Pancreas (tissue), 10 donors: ENCODE results near the gene EXOC8. TPM values are rescaled to one million over a fixed set of nuclear protein-coding genes. Genes with fewer than 3 reads are reported as not detected.
A peak's percentile ranks its signal among the peaks of the same experiment; 100 is the strongest.

Experiments
- ATAC-seq, 4 donors: fragments of 200-7000 bp; cut with Tn5 transposase; one replicate each; pipeline versions ENCODE4 v1.8.0 to v1.9.1; 2020; ENCODE audit warnings: mild to moderate bottlenecking in 4 of 4, moderate library complexity in 4 of 4
- DNase-seq, 6 donors: peaks; one replicate each; pipeline ENCODE4 v3.0.0-alpha.2; 2020
- FAIRE-seq: peaks from 2 replicates; lab custom pipeline; 2012; peaks lifted over from hg19 to GRCh38; lab: Jason Lieb, UNC
- H3K27ac ChIP-seq, 4 donors: fragments of 200-600 bp; sonication (generic); 1 replicate in 3 of 4; 2 replicates in 1 of 4; pipeline versions ENCODE4 v1.5.0 to v1.8.0; 2020
- H3K27me3 ChIP-seq, 4 donors: fragments of 200-600 bp; one replicate each; pipeline ENCODE4 v1.8.0; 2021
- H3K36me3 ChIP-seq, 3 donors: fragments of 200-600 bp; sonication (generic) in 1 of 3; one replicate each; pipeline versions ENCODE4 v1.5.0 to v1.8.0; 2020 to 2021
- H3K4me1 ChIP-seq, 3 donors: fragments of 200-600 bp; one replicate each; pipeline ENCODE4 v1.8.0; 2021
- H3K4me3 ChIP-seq, 4 donors: fragments of 200-600 bp; sonication (generic) in 2 of 4; one replicate each; pipeline versions ENCODE4 v1.5.0 to v1.8.0; 2020 to 2021
- H3K9me3 ChIP-seq, 4 donors: fragments of 200-600 bp; one replicate each; pipeline ENCODE4 v1.8.0; 2021
- WGBS, 2 donors: extraction: QIAGEN DNeasy Blood & Tissue Kit; methylation state at CpG; one replicate each; pipeline ENCODE4 v1.1.7; 2013; 5-methylcytosine and 5-hydroxymethylcytosine counted together
- intact Hi-C, 3 donors: fragments of 100-400 bp; cut with DNase I; formaldehyde crosslinking; loops; one replicate each; pipeline versions ENCODE4 v1.11.1 to v1.14.2; 2022
- polyA plus RNA-seq, 2 donors: library from polyadenylated mRNA; stranded (reverse); fragments of 200-250 nt; gene quantifications; one replicate each; pipeline ENCODE4 v1.2.3, GENCODE V29; 2013
- total RNA-seq, 6 donors: library from RNA; stranded (reverse); fragmentation: NEBNext Ultra II Directional in 4 of 6; extraction: Animal tissue kit (Norgen Biotek cat#: 25700) in 4 of 6; gene quantifications; one replicate each; pipeline versions ENCODE4 v1.2.1 to v1.2.4, GENCODE V29; 2021 to 2023
- TF ChIP-seq, protein P1 (sequence below), 4 donors: fragments of 200-600 bp; sonication (generic) in 3 of 4; IDR thresholded peaks; one replicate each; pipeline versions ENCODE4 v1.5.0 to v1.8.0; 2021; ENCODE audit warnings: antibody characterized with exemption in 4 of 4
- donor health status: healthy with polysubstance abuse.
- donor health status: DM: no; HTN: no; CAD: no; lungs with moderate emphysema.
- donor health status: DM: no; HTN: no; CAD: no.
- donor health status: control.
- donor health status: control.
- donor health status: Bipolar disorder and iron deficiency.
- donor health status: DM: yes; HTN: yes; CAD: no.
- donor health status: DM: no; HTN: no; CAD: no.
- donor health status: DM: no; HTN: no; CAD: no.
- donor health status: DM: yes; HTN: yes; CAD: no.

Gene EXOC8
- total and polyA plus RNA-seq, 8 donors, result 2.4 to 8.5 (median 6.2) TPM

DNA sequence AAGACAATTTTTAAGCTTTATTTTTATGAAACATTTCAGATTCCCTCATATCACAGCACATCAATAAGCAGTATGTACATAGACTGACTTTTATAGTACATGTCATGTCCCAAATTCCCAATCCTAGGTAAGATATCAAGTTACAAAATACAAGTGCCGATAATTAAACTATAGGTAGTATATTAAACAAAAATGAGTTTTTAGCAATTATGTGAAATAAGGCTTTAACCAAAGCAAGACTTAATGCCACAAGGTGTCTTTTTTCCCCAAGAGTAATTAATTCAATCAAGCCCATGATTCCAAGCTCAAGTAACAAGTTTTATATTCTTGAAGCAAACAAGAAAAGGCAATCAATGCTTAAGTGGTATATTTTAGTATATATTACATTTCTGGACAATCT lies 4.9 kb downstream of the EXOC8 start:
- TF ChIP-seq, protein P1, sequence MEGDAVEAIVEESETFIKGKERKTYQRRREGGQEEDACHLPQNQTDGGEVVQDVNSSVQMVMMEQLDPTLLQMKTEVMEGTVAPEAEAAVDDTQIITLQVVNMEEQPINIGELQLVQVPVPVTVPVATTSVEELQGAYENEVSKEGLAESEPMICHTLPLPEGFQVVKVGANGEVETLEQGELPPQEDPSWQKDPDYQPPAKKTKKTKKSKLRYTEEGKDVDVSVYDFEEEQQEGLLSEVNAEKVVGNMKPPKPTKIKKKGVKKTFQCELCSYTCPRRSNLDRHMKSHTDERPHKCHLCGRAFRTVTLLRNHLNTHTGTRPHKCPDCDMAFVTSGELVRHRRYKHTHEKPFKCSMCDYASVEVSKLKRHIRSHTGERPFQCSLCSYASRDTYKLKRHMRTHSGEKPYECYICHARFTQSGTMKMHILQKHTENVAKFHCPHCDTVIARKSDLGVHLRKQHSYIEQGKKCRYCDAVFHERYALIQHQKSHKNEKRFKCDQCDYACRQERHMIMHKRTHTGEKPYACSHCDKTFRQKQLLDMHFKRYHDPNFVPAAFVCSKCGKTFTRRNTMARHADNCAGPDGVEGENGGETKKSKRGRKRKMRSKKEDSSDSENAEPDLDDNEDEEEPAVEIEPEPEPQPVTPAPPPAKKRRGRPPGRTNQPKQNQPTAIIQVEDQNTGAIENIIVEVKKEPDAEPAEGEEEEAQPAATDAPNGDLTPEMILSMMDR (IDR thresholded peaks at IDR 0.05), result no peak
- Histone ChIP-seq H3K4me1 (peaks cover 0 to 28% (median 27%) of the 10 kb centered on the region in 3 donors), H3K4me3 (no peak overlapping the region), H3K27ac (no peak overlapping the region), H3K27me3 (no peaks in the 10 kb centered on the region), H3K9me3 (no peaks in the 10 kb centered on the region), H3K36me3 (no peaks in the 10 kb centered on the region)
- 52 to 67% methylated on average over 1 of the region's 1 CpG for WGBS, 2 donors
- intact Hi-C loops, result no loop called here
- FAIRE-seq (no peak), ATAC-seq (no peak), DNase-seq (no peak)

DNA sequence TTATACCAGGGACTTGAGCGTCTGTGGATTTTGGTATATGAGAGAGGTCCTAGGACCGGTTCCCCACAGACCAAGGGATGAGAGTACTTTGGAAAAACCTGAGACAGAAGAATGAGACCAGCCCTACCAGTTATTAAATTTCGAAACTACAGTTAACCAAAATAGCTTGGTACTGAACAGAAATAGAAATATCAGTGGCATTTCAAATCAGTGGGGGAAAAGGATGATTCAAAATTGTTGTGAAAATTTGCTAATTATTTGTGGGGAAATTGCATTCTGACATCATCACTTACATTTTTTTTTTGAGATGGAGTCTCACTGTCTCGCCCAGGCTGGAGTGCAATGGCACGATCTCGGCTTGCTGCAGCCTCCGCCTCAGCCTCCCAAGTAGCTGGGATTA lies 8.2 kb downstream of the EXOC8 start:
- FAIRE-seq (no peak), ATAC-seq (no peak)
- H3K4me1 ChIP-seq, result peaks cover 3 to 32% (median 17%) of the 10 kb centered on the region in 3 donors

DNA sequence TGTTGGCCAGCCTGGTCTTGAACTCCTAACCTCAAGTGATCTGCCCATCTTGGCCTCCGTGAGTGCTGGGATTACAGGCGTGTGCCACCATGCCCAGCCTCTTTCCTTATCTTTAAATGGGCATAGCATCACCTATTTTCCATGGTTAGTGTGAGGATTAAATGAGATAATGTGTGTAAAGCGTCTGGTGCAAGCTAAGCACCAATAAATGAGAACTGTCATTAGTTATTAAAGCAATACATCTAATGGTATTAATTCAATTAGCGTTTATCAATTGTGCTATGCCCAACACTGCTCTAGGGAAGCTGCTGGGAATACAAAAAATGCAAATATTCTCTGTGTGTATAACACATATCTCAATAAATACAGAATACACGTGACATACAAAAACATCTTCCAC lies 10.0 kb downstream of the EXOC8 start:
- Histone ChIP-seq H3K27ac (no peak overlapping the region), H3K9me3 (no peaks in the 10 kb centered on the region), H3K4me3 (no peak overlapping the region), H3K27me3 (no peaks in the 10 kb centered on the region), H3K36me3 (no peaks in the 10 kb centered on the region), H3K4me1 (peaks cover 3 to 14% (median 5%) of the 10 kb centered on the region in 3 donors)
- FAIRE-seq, result no peak
- TF ChIP-seq, protein P1 (IDR thresholded peaks at IDR 0.05), result no peak
- DNase-seq, result no peak
- WGBS, 2 donors, result 71 to 80% methylated on average over 5 of the region's 5 CpGs
- ATAC-seq, result no peak
- intact Hi-C loops, result no loop called here

More for the DNA sequence above, 8.2 kb downstream of the EXOC8 start:
- TF ChIP-seq, protein P1 (IDR thresholded peaks at IDR 0.05), result no peak
- intact Hi-C loops, result no loop called here
- Histone ChIP-seq H3K27me3 (no peaks in the 10 kb centered on the region), H3K27ac (no peak overlapping the region), H3K4me3 (no peak overlapping the region), H3K9me3 (no peaks in the 10 kb centered on the region), H3K36me3 (no peaks in the 10 kb centered on the region)
- WGBS, 2 donors, result 93 to 94% methylated on average over 7 of the region's 7 CpGs
- DNase-seq, result no peak

DNA sequence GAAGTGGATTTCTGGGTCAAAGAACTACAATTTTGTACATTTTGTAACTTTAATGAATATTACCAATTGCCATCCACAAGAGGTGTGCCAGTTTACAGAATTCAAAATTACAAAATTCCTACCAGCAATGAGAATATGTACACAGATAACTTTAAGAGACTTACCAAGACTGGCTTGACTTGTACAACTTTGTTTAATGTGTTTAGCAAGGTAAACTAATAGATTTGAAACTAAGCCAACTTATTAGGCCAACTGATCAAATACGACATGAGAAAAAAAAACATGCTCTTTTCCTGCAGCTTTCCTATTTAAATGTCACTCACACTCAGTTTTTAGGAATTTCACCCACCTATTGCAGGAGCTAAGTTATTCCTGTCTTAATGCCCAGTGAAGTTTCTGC lies 11.4 kb downstream of the EXOC8 start:
- 6 to 15% methylated on average over 1 of the region's 1 CpG for WGBS, 2 donors
- no peak for DNase-seq
- Histone ChIP-seq H3K27me3 (no peaks in the 10 kb centered on the region), H3K9me3 (no peaks in the 10 kb centered on the region), H3K4me1 (peaks cover 3 to 11% (median 4%) of the 10 kb centered on the region in 3 donors), H3K4me3 (no peak overlapping the region), H3K27ac (no peak overlapping the region), H3K36me3 (no peaks in the 10 kb centered on the region)
- intact Hi-C loops, result no loop called here
- TF ChIP-seq, protein P1 (IDR thresholded peaks at IDR 0.05), result no peak
- no peak for FAIRE-seq
- ATAC-seq, result peak in 3 of 4 donors; percentile 21 to 56 (median 52)

DNA sequence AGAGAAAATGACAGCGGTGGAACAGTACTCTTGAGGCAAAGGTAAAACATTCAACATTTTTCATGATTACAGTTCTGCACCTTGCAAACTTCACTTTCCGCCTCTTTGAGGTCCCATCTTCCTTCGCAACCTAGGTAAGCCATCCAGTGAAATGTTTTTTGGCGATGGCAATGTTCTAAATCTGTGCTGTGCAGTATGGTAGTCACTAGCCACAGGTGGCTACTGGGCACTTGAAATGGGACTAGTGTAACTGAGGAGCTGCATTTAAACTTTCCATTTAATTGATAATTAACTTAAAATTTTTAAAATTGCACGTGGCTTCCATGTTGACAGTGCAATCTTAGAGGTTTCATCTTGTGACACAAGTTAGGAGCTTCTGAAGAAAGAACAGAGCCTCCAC lies 13.0 kb downstream of the EXOC8 start:
- no peak for ATAC-seq
- no peak overlapping the region for H3K4me3 ChIP-seq
- no peaks in the 10 kb centered on the region for H3K36me3 ChIP-seq
- 84% methylated on average over 5 of the region's 5 CpGs for WGBS, 2 donors
- intact Hi-C loops, result no loop called here
- peaks cover 3 to 11% (median 4%) of the 10 kb centered on the region in 3 donors for H3K4me1 ChIP-seq
- H3K27me3 ChIP-seq, result no peaks in the 10 kb centered on the region
- TF ChIP-seq, protein P1 (IDR thresholded peaks at IDR 0.05), result no peak
- no peaks in the 10 kb centered on the region for H3K9me3 ChIP-seq
- no peak for DNase-seq
- no peak for FAIRE-seq
- no peak overlapping the region for H3K27ac ChIP-seq
